ENCODE measurements around the gene OXGR1. TPM values are rescaled to one million over a fixed set of nuclear protein-coding genes. Genes with fewer than 3 reads are reported as not detected.

OXGR1 gene
- not detected in 2 replicates for polyA plus RNA-seq

GRCh38 chr13:96994017-96994857, at the start of gene OXGR1:
TSS of gene OXGR1 (minus strand) at chr13:96994476. CDS start at chr13:96987759, 6,717 bp downstream.

Other genes starting within 250 kb of the OXGR1 start
- 151 and 153 TPM in 2 replicates for gene MBNL2, start 227.9 kb upstream of the OXGR1 start, polyA plus RNA-seq

Data from Purkinje cell (primary cell).